HG03469 (cell line): ENCODE results near the gene GSTT4.
"Not testable (repeated sequence)": the region's sequence is repeated elsewhere in the genome, so short reads cannot be mapped to it uniquely, and the experiment has no call there.

Source experiments
- ATAC-seq: cut with Tn5 transposase; IDR thresholded peaks from one replicate; pipeline ENCODE4 v1.9.1; 2021; ENCODE audit warnings: mild to moderate bottlenecking, moderate library complexity, moderate number of reproducible peaks; ENCODE audit not compliant: unreplicated experiment

Gene GSTT4

GRCh38 chr22:23989583-23990244 lies 15.5 kb downstream of the GSTT4 start:
- ATAC-seq = not testable (repeated sequence)

- ATAC-seq = not testable (repeated sequence)
These were observed 18.6 kb downstream of the GSTT4 start for GRCh38 chr22:23986538-23987178.

- ATAC-seq = not testable (repeated sequence)
These were observed 19.2 kb downstream of the GSTT4 start for GRCh38 chr22:23986089-23986488.

GRCh38 chr22:23984430-23984829 lies 20.8 kb downstream of the GSTT4 start:
- no peak for ATAC-seq

- not testable (repeated sequence) for ATAC-seq
These were observed 24.7 kb downstream of the GSTT4 start for GRCh38 chr22:23980567-23980966.

GRCh38 chr22:23979557-23980240 lies 25.6 kb downstream of the GSTT4 start, which contains the start of gene GSTT2:
Gene GSTT2, plus strand, starts transcription at chr22:23980134.
- not testable (repeated sequence) for ATAC-seq

- not testable (repeated sequence) for ATAC-seq
These were observed 27.9 kb downstream of the GSTT4 start for GRCh38 chr22:23977304-23977703.

GRCh38 chr22:23974836-23975352 lies 30.4 kb downstream of the GSTT4 start:
- peak; percentile 9 for ATAC-seq

- ATAC-seq = peak; percentile 78
These were observed 30.9 kb downstream of the GSTT4 start, which contains the start of gene DDT for GRCh38 chr22:23974345-23974744. Gene DDT, minus strand, starts transcription at chr22:23974441. Its CDS starts 27 bp downstream, at chr22:23974414.

GRCh38 chr22:23971927-23972326 lies 33.3 kb downstream of the GSTT4 start:
- not testable (repeated sequence) for ATAC-seq

- no peak for ATAC-seq
These were observed 34.3 kb downstream of the GSTT4 start for GRCh38 chr22:23970816-23971486.

- no peak for ATAC-seq
These were observed 35.0 kb downstream of the GSTT4 start for GRCh38 chr22:23970201-23970641.

- ATAC-seq = no peak
These were observed 36.2 kb downstream of the GSTT4 start for GRCh38 chr22:23969071-23969470.

GRCh38 chr22:23966568-23966967 lies 38.7 kb downstream of the GSTT4 start, which contains the start of gene DDTL:
Gene DDTL, plus strand, starts transcription at chr22:23966888. Its CDS starts 27 bp downstream, at chr22:23966915.
- ATAC-seq = peak; percentile 83

- not testable (repeated sequence) for ATAC-seq
These were observed 39.2 kb downstream of the GSTT4 start for GRCh38 chr22:23966094-23966493.

- not testable (repeated sequence) for ATAC-seq
These were observed 44.0 kb downstream of the GSTT4 start, which contains the start of gene GSTT2B for GRCh38 chr22:23961084-23961771. Gene GSTT2B, minus strand, starts transcription at chr22:23961195. Its CDS starts 64 bp downstream, at chr22:23961131.

GRCh38 chr22:23956301-23956900 lies 48.9 kb downstream of the GSTT4 start:
- not testable (repeated sequence) for ATAC-seq

GRCh38 chr22:23955886-23956285 lies 49.4 kb downstream of the GSTT4 start:
- not testable (repeated sequence) for ATAC-seq

- not testable (repeated sequence) for ATAC-seq
These were observed 50.3 kb downstream of the GSTT4 start for GRCh38 chr22:23954991-23955305.
